Left lung (tissue), 10 donors: Measurements from ENCODE around the gene FAM149A. TPM values are rescaled to one million over a fixed set of nuclear protein-coding genes. Genes with fewer than 3 reads are reported as not detected.

Source experiments
- ATAC-seq: fragments of 200-7000 bp; cut with Tn5 transposase; one replicate; pipeline ENCODE4 v1.9.1; 2020; ENCODE audit warnings: moderate library complexity
- DNase-seq, 4 donors: peaks; one replicate each; pipeline ENCODE4 v3.0.0-alpha.2; 2013 to 2020
- H3K27ac ChIP-seq, 2 donors: fragments of 200-600 bp; sonication (generic) in 1 of 2; one replicate each; pipeline versions ENCODE4 v1.5.0 to v1.8.0; 2020 to 2021
- H3K27me3 ChIP-seq, 2 donors: fragments of 200-600 bp; sonication (generic) in 1 of 2; one replicate each; pipeline versions ENCODE4 v1.5.0 to v1.8.0; 2020 to 2021
- H3K36me3 ChIP-seq, 2 donors: fragments of 200-600 bp; sonication (generic) in 1 of 2; one replicate each; pipeline versions ENCODE4 v1.5.0 to v1.8.0; 2020 to 2021
- H3K4me1 ChIP-seq, 2 donors: fragments of 200-600 bp; one replicate each; pipeline ENCODE4 v1.8.0; 2021
- H3K4me3 ChIP-seq, 2 donors: fragments of 200-600 bp; sonication (generic) in 1 of 2; one replicate each; pipeline versions ENCODE4 v1.5.0 to v1.8.0; 2020 to 2021; ENCODE audit warnings: mild to moderate bottlenecking in 1 of 2
- H3K9me3 ChIP-seq, 2 donors: fragments of 200-600 bp; sonication (generic) in 1 of 2; one replicate each; pipeline versions ENCODE4 v1.5.0 to v1.8.0; 2020 to 2021
- intact Hi-C, 2 donors: fragments of 100-400 bp; cut with DNase I; formaldehyde crosslinking; loops; one replicate each; pipeline versions ENCODE4 v1.11.2 to v1.14.2; 2022
- polyA plus RNA-seq, 6 donors: library from polyadenylated mRNA; unstranded; fragments of 120-200 nt; gene quantifications; one replicate each; pipeline ENCODE4 v1.2.1, GENCODE V29; 2013; ENCODE audit not compliant: insufficient read length in 6 of 6
- total RNA-seq, 2 donors: library from RNA; stranded (reverse); fragmentation: NEBNext Ultra II Directional; extraction: Animal tissue kit (Norgen Biotek cat#: 25700); gene quantifications; one replicate each; pipeline ENCODE4 v1.2.1, GENCODE V29; 2021
- TF ChIP-seq, protein P1 (sequence below), 2 donors: fragments of 200-600 bp; sonication (generic) in 1 of 2; IDR thresholded peaks; one replicate each; pipeline versions ENCODE4 v1.5.0 to v1.8.0; 2021; ENCODE audit warnings: antibody characterized with exemption in 2 of 2
- donor health status: DM: no; HTN: yes; CAD: no.
- donor health status: DM: no; HTN: no; CAD: no.

FAM149A gene
- total and polyA plus RNA-seq, 8 donors: 10.1 to 30.1 (median 21.2) TPM

DNA sequence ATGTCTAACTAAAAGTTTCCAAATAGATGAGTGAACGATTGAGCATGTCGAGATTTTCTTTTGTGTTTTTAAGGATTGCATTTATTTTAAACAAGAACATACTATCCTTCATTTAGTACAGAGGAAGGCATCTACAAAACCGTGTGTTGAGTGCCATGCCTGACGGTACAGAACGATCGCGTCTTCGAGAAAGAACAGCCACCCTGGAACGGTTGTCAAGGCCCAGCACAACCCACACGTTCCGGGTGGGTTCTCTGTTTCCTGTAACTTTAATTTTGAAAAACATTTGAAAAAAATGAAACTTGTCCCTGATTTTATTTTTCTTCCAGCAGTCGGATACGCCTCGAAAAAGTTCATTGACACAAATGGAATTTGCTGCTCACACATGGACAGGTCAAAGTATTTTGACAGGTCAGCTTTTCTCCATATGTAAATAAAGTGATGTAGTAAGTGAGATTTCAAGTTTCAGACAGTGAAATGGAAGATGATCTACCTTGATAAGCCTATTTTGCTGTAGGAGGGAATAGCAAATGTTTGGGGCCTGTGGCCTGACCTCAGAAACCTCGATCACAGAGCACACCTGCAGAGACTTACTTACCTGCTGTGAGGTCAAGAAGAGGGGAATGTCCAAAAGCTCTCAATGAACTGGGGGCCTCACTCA is 62.5 kb downstream of the FAM149A start:
- no peaks in the 10 kb centered on the region for H3K27me3 ChIP-seq
- TF ChIP-seq, protein P1, sequence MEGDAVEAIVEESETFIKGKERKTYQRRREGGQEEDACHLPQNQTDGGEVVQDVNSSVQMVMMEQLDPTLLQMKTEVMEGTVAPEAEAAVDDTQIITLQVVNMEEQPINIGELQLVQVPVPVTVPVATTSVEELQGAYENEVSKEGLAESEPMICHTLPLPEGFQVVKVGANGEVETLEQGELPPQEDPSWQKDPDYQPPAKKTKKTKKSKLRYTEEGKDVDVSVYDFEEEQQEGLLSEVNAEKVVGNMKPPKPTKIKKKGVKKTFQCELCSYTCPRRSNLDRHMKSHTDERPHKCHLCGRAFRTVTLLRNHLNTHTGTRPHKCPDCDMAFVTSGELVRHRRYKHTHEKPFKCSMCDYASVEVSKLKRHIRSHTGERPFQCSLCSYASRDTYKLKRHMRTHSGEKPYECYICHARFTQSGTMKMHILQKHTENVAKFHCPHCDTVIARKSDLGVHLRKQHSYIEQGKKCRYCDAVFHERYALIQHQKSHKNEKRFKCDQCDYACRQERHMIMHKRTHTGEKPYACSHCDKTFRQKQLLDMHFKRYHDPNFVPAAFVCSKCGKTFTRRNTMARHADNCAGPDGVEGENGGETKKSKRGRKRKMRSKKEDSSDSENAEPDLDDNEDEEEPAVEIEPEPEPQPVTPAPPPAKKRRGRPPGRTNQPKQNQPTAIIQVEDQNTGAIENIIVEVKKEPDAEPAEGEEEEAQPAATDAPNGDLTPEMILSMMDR (IDR thresholded peaks at IDR 0.05): no peak
- intact Hi-C loops: no loop called here
- no peaks in the 10 kb centered on the region for H3K4me1 ChIP-seq
- no peak for ATAC-seq
- H3K27ac ChIP-seq: no peak overlapping the region
- H3K36me3 ChIP-seq: no peaks in the 10 kb centered on the region
- H3K9me3 ChIP-seq: no peaks in the 10 kb centered on the region
- no peak overlapping the region for H3K4me3 ChIP-seq
- DNase-seq: no peak

DNA sequence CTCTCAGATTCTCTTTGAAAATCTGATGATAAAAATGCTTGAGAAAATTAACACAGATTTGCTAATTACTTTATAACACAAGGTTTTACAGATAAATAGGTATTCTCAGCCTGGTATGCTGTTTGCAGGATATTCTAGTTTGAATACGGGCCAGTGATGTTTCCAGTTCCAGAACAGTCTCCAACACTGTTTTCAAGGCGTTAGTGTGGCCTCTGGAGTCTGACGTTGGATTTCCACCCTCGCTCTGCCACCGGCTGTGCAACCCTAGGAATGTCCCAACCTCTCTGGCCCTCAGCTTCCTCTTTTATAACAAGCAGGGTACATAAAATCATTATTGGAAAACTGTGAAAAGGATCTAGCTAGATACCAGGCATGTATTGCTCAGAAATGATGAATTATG is 63.1 kb downstream of the FAM149A start:
- TF ChIP-seq, protein P1 (IDR thresholded peaks at IDR 0.05): no peak
- no peaks in the 10 kb centered on the region for H3K9me3 ChIP-seq
- H3K36me3 ChIP-seq: no peaks in the 10 kb centered on the region
- ATAC-seq (no peak), DNase-seq (no peak)
- no peak overlapping the region for H3K27ac ChIP-seq
- H3K4me1 ChIP-seq: no peaks in the 10 kb centered on the region
- intact Hi-C loops: no loop called here
- H3K4me3 ChIP-seq: no peak overlapping the region
- no peaks in the 10 kb centered on the region for H3K27me3 ChIP-seq

DNA sequence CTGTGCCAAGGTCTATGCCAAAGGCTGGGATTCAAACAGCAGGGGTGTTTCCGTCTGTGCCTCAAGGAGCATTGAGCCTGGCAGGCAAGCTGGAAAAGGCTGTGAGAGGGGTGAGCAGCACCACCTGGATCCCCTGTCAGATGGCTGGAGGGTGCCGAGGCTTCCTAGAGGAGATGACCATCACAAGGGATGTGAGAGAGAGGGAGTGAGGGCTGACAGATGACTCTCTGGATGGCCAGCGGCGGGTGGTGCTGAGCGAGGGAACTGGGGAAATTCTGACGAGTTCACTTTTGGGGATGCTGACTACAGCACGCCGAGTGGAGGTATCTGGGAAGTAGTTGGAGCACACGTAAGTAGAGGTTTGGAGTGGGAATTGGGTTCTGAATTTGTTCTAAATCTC is 64.2 kb downstream of the FAM149A start:
- no peaks in the 10 kb centered on the region for H3K36me3 ChIP-seq
- no peak overlapping the region for H3K27ac ChIP-seq
- intact Hi-C loops: no loop called here
- DNase-seq (no peak), ATAC-seq (no peak)
- H3K4me3 ChIP-seq: no peak overlapping the region
- no peaks in the 10 kb centered on the region for H3K9me3 ChIP-seq
- TF ChIP-seq, protein P1 (IDR thresholded peaks at IDR 0.05): no peak
- no peaks in the 10 kb centered on the region for H3K4me1 ChIP-seq
- no peaks in the 10 kb centered on the region for H3K27me3 ChIP-seq

DNA sequence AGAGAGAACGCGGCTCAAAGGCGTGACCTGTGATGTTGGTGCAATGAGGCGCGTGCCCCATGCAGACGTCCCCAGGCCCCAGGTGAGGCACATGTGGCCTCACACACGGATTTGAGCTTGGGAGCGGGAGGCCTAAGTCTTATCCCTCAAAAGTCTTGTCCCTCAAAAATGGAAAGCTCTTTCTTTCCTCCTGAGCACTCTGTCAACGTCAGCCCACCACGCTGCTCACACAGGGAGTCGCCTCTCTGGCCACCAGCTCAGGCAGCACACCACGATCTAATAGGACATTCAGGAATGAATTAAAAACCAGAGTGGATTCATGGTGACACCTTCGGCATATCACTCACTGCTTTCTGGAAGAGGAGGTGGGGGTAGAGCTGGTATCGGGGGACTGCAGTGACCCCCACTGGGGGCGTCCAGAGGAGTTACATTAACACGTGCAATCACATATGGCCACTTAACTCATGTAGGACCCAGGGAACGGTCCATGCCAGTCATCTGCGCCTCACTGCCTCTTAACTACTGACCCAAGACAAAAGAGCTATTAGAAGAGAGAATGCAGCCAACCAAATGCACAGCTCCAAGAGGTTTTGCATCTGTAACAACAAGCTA is 64.9 kb downstream of the FAM149A start:
- DNase-seq (no peak), ATAC-seq (no peak)
- H3K36me3 ChIP-seq: no peaks in the 10 kb centered on the region
- intact Hi-C loops: no loop called here
- H3K9me3 ChIP-seq: no peaks in the 10 kb centered on the region
- H3K4me1 ChIP-seq: no peaks in the 10 kb centered on the region
- TF ChIP-seq, protein P1 (IDR thresholded peaks at IDR 0.05): no peak
- H3K27me3 ChIP-seq: no peaks in the 10 kb centered on the region
- no peak overlapping the region for H3K27ac ChIP-seq
- no peak overlapping the region for H3K4me3 ChIP-seq

DNA sequence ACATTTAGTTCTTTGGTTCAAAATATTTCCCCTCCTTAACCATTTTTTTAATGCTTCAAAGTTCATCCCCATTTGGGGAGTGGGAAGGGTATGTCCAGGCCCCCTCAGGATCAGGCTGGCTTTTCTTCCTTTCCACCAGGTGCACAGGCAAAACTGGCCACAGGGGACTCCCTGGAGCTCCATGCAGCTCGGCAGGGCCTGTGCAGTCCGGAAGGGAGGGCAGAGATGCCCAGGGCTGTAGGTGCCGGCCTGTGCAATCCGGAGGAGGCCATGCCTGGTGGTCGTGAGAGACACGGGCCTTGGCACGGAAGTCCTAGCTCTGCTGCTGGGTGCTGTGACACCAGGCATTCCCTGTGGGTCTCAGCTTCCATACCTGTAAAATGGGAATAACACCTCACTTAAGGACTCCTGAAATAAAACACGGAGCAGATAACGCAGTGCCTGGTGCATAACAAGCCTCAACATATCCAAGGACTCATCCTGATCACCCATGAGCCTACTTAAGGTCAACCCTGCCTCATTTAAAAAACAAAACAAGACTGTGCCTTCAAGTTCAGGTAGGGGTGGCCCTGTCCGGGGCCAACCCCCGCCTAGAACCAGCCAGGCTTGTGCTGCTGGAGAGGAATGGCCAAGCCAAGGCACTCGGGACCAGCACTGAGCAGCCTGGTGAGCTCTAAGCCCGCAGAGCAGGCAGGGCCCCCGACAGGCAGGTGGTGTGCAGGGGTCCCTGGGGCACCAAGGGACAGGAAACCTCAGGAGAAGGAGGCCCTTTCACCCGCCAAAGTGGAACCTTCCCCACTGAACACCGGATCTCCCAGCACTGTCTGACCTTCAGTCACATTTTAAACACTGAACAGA is 65.7 kb downstream of the FAM149A start:
- intact Hi-C loops: no loop called here
- no peak for ATAC-seq
- no peak overlapping the region for H3K27ac ChIP-seq

More for the DNA sequence above, 65.7 kb downstream of the FAM149A start:
- Histone ChIP-seq H3K4me3 (no peak overlapping the region), H3K9me3 (no peaks in the 10 kb centered on the region), H3K36me3 (no peaks in the 10 kb centered on the region), H3K4me1 (no peaks in the 10 kb centered on the region), H3K27me3 (no peaks in the 10 kb centered on the region)
- DNase-seq: no peak
- TF ChIP-seq, protein P1 (IDR thresholded peaks at IDR 0.05): no peak
